HG03439 (cell line): ENCODE results near the gene NLN.
"Not testable (repeated sequence)": the region's sequence is repeated elsewhere in the genome, so short reads cannot be mapped to it uniquely, and the experiment has no call there.

Experiments used
- ATAC-seq: cut with Tn5 transposase; IDR thresholded peaks from one replicate; pipeline ENCODE4 v1.9.1; 2021; ENCODE audit warnings: mild to moderate bottlenecking, moderate library complexity; ENCODE audit not compliant: unreplicated experiment

Gene NLN

DNA sequence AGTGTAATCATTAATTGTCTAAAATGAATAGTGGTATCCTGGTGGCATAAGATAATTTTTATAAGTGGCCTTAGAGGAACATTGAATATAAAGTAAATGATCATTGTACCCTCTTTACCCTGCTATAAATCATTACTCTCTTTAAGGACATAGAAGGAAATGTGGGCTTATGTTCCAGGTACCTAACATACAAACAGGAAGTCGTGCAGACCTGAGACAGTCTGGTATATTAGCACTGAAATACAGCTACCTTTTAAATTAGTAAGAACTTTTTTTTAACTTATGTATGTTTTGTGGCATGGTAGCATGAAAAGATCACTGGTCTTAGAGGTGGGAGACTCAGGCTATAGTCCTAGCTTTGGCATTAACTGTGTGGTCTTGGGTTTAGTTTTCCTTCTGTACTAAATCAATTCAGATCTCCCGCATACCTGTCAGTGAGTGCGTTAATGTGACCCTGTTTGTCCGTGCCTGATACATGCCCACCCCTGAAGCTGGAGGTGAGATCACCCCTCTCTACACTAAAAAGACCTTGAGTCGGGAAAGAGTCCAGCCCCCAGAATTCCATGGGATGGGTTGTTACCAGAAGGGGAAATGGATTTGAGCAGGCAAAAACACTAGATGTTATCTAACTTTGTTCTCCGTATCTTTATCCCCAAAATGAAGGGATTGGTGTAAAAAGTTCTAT lies 145.0 kb downstream of the NLN start:
- no peak for ATAC-seq

DNA sequence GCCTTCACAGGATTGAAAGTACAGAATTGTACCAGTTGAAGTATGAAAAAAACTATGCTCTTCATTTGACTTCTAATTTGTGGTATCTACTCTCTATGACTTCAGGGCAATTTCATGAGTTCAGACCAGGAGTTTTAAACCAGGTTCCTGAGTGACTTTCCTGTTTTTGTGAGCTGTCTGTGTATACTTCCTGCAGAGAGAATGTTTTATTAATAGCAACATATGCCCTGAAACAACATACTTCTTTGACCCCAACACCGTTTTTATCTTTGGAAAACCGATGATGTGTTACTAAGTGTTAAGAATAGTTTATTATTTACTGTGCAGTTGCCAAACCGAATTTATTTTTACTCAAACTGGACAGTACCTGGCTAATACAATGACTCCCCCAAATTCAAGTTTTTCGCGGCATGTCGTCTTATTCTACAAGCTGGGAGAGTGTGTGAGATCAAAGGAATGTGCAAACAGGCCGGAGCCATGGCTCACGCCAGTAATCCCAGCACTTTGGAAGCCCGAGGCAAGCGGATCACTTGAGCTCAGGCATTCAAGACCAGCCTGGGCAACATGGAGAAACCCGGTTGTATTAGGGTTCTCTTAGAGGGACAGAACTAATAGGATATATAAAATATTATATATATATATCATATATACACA lies 145.7 kb downstream of the NLN start:
- no peak for ATAC-seq

DNA sequence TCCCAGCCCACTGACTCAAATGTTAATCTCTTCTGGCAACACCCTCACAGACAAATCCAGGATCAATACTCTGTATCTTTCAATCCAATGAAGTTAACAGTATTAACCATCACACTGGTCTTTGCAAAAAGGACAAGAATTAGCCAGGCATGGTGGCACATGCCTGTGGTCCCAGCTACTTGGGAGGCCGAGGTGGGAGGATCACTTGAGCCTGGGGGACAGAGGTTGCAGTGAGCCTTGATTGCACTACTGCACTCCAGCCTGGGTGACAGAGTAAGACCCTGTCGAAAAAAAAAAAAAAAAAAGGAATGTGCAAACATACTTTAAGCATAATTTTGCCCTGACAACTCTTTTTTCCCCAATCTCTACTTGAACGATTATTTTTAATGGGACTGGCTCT lies 146.5 kb downstream of the NLN start:
- ATAC-seq: no peak

DNA sequence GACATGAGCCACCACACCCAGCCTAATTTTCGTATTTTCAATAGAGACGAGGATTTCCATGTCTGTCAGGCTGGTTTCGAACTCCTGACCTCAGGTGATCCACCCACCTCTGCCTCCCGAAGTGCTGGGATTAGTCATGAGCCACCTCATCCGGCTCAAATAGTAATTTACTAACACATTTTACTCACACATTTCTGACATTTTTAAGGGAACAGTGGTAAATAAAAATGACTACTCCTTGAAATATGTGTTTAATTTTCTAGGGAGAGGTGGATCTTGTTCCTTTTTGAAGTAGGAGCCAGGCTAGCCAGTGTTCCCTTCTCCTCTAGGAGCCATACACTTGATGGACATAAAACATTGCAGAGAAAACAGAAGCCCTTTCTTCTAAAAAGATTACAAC lies 149.2 kb downstream of the NLN start:
- no peak for ATAC-seq

DNA sequence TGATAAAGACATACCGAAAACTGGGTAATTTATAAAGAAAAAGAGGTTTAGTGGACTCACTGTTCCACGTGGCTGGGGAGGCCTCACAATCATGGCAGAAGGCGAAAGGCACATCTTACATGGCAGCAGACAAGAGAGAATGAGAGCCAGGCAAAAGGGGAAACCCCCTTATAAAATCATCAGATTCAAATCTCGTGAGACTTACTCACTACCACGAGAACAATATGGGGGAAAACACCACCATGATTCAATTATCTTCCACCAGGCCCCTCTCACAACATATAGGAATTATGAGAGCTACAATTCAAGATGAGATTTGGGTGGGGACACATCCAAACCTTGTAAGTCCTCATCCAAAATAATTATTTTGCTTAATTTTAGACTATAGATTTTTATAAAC lies 149.8 kb downstream of the NLN start:
- not testable (repeated sequence) for ATAC-seq

DNA sequence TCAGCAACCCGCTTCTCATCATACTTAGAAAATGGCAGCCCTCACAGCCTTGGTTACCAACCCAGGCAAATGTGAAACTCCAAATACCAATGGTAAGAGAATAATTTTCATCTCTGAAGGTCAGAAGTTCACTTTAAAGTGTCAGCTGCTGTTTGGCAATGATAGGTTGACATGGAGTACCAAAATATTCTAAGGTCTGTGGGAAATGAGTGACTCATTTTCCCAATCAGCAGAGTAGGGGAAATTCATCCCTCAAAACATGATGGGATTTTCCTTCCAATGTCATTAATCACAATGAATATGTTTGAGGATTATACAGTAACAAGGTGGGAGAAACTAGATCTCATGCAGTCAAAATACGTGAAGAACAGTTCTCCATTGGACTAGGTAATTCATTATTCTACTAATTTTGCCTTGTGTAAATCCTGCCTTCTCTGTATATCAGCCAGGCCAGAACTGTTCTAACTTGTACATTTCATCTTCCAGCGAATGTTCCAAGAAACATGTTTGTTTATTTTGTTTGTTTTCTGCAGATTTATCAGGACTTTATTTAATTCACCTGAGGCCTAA lies 151.3 kb downstream of the NLN start:
- ATAC-seq: no peak

DNA sequence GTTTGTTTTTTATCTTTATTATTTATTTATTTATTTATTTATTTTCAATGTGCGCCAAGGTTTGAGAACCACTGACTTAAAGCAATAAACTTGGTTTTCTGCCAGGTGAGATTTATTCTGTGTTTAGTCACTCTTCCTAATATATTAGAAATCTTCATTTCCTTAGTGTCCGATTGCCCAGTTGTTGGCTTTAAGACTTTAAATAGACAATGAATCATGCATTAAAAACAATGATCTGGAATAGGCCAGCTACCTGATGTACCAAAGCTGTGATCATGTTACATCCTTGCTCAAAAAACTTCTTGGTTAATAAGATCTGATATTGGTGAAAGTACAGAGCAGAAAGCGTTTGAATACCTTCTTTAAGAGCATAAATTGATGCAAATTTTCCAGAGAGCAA lies 152.2 kb downstream of the NLN start:
- ATAC-seq: no peak

DNA sequence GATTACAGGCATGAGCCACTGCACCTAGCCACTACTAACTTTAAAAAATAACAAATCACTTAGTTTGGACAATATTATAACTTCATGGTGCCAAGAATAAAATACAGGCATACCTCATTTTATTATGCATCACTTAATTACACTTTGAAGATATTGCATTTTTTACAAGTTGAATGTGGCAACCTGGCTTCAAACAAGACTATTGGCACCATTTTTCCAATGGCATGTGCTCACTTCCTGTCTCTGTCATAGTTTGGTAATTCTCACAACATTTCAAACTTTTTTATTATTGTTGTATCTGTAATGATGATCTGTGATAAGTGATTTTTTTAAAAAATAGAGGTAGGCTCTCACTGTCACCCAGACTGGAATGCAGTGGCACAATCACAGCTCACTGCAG lies 154.5 kb downstream of the NLN start:
- ATAC-seq: no peak

DNA sequence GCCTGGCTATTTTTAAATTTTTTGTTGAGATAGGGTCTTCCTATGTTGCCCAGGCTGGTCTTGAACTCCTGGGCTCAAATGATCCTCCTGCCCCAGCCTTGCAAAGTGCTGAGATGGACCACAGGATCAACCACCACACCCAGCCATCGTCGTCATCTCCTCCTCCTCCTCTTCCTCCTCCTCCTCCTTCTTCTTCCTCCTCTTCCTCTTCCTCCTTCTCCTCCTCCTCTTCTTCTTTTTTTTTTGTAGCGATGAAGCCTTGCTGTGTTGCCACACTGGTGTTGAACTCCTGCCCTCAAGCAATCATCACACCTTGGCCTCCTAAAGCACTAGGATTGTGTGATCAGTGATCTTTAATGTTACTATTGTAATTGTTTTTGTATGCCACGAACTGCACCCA lies 155.0 kb downstream of the NLN start:
- no peak for ATAC-seq
